NCI-H748 treated with DMSO at 0.1 percent for 48 hours (cell line): ENCODE measurements around the gene CACUL1.
A peak's percentile ranks its signal among the peaks of the same experiment; 100 is the strongest.
"Not testable (repeated sequence)": the region's sequence is repeated elsewhere in the genome, so short reads cannot be mapped to it uniquely, and the experiment has no call there.

Experiments
- DNase-seq: peaks from one replicate; lab custom pipeline; 2025; lab: John Stamatoyannopoulos, UW

CACUL1 gene

GRCh38 chr10:118768041-118768919 lies 13.5 kb upstream of the CACUL1 start:
- DNase-seq = no peak

GRCh38 chr10:118767297-118768040 lies 12.7 kb upstream of the CACUL1 start:
- no peak for DNase-seq

GRCh38 chr10:118764195-118764594 lies 9.4 kb upstream of the CACUL1 start:
- DNase-seq = no peak

- peak; percentile 15 for DNase-seq
Measured at GRCh38 chr10:118763202-118763988, 8.6 kb upstream of the CACUL1 start.

GRCh38 chr10:118760265-118760664 lies 5.5 kb upstream of the CACUL1 start:
- DNase-seq = no peak

- DNase-seq = no peak
Measured at GRCh38 chr10:118758449-118758848, 3.7 kb upstream of the CACUL1 start.

GRCh38 chr10:118754229-118754555 lies 578 bp downstream of the CACUL1 start:
- DNase-seq = no peak

- DNase-seq = peak; percentile 16
Measured at GRCh38 chr10:118753331-118754228, 1.2 kb downstream of the CACUL1 start.

- DNase-seq = no peak
Measured at GRCh38 chr10:118752409-118752808, 2.4 kb downstream of the CACUL1 start.

GRCh38 chr10:118751265-118751664 lies 3.5 kb downstream of the CACUL1 start:
- no peak for DNase-seq

GRCh38 chr10:118748041-118748440 lies 6.7 kb downstream of the CACUL1 start:
- no peak for DNase-seq

- no peak for DNase-seq
Measured at GRCh38 chr10:118746246-118746645, 8.5 kb downstream of the CACUL1 start.

- no peak for DNase-seq
Measured at GRCh38 chr10:118745056-118745455, 9.7 kb downstream of the CACUL1 start.

GRCh38 chr10:118744346-118744918 lies 10.3 kb downstream of the CACUL1 start:
- DNase-seq = not testable (repeated sequence)

GRCh38 chr10:118742782-118743181 lies 12.0 kb downstream of the CACUL1 start:
- DNase-seq = no peak

GRCh38 chr10:118742032-118742431 lies 12.7 kb downstream of the CACUL1 start:
- DNase-seq = no peak

- DNase-seq = no peak
Measured at GRCh38 chr10:118738406-118738805, 16.4 kb downstream of the CACUL1 start.

GRCh38 chr10:118737603-118738302 lies 17.0 kb downstream of the CACUL1 start:
- DNase-seq = no peak

- no peak for DNase-seq
Measured at GRCh38 chr10:118735294-118735693, 19.5 kb downstream of the CACUL1 start.

- DNase-seq = no peak
Measured at GRCh38 chr10:118734475-118734874, 20.3 kb downstream of the CACUL1 start.
